ENCODE data around the gene SNX15.

SNX15 gene

DNA sequence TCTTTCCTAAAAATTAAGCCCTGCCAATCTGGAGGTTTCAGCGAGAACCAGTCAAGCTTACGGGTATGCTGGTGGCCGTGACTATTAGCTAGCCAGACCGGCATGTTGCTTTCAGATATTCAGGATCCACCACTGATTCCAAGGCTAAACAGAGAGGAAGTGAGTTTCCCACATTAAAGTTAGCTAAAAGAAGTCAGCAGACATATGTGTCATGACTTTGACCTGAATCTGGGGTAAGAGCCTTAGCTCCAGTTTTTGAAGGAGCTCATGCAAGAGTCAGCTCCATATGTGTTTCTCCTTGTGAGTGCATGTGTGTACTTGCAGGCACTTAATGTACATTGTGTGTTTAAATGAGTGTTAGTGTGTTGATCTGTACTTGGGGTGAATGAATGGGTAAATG is 58.2 kb downstream of the SNX15 start:
- H3K4me1 ChIP-seq (ENCODE audit: insufficient read depth, low read length, severe bottlenecking): peaks cover 43% of the 10 kb centered on the region
- H3K9ac ChIP-seq (ENCODE audit: low read length): no peak overlapping the region; the same call in 1 of the 2 replicates

DNA sequence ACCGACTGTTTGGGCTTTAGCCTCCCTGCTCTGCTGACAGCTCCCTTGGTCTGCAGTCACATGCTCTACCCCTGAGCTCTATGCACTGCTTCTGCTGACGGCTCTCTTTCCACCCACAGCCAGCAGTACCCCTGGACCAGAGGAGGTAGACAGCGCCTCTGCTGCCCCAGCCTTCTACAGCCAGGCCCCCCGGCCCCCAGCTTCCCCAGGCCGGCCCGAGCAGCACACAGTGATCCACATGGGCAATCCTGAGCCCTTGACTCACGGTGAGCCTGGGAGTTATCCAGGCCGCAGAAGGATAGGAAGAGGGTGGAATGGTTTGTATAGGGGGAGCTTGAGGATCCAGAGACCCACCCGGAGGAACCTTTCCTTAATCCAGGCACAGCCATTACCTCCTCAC is 59.6 kb downstream of the SNX15 start:
- no peak overlapping the region for H3K4me3 ChIP-seq (ENCODE audit: low read depth, low read length, poor library complexity, severe bottlenecking)
- H3K9ac ChIP-seq (ENCODE audit: low read length): no peak overlapping the region
- no peaks in the 10 kb centered on the region for H3K9me2 ChIP-seq (ENCODE audit: low read depth, low read length)
- no peak overlapping the region for H3K27ac ChIP-seq (ENCODE audit: low read depth, low read length, poor library complexity, severe bottlenecking)
- no peak overlapping the region for H3K4me2 ChIP-seq (ENCODE audit: low read length)
- no peaks in the 10 kb centered on the region for H3K27me3 ChIP-seq (ENCODE audit: insufficient read depth, low read length)
- no peaks in the 10 kb centered on the region for H3F3A ChIP-seq (ENCODE audit: insufficient read depth, low read length)
- no peaks in the 10 kb centered on the region for H4K20me1 ChIP-seq (ENCODE audit: insufficient read depth, low read length)
- TF ChIP-seq EZH2 (IDR thresholded peaks at IDR 0.05; ENCODE audit: borderline replicate concordance, low read length): no peak
- TF ChIP-seq, protein P1, sequence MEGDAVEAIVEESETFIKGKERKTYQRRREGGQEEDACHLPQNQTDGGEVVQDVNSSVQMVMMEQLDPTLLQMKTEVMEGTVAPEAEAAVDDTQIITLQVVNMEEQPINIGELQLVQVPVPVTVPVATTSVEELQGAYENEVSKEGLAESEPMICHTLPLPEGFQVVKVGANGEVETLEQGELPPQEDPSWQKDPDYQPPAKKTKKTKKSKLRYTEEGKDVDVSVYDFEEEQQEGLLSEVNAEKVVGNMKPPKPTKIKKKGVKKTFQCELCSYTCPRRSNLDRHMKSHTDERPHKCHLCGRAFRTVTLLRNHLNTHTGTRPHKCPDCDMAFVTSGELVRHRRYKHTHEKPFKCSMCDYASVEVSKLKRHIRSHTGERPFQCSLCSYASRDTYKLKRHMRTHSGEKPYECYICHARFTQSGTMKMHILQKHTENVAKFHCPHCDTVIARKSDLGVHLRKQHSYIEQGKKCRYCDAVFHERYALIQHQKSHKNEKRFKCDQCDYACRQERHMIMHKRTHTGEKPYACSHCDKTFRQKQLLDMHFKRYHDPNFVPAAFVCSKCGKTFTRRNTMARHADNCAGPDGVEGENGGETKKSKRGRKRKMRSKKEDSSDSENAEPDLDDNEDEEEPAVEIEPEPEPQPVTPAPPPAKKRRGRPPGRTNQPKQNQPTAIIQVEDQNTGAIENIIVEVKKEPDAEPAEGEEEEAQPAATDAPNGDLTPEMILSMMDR (IDR thresholded peaks at IDR 0.05; ENCODE audit: low read length): no peak
- H2AFZ ChIP-seq (ENCODE audit: low read length): no peak overlapping the region
- H3K9me3 ChIP-seq (ENCODE audit: low read length): no peaks in the 10 kb centered on the region
- H3K4me1 ChIP-seq (ENCODE audit: insufficient read depth, low read length, severe bottlenecking): peaks cover 46% of the 10 kb centered on the region
- H3K79me2 ChIP-seq (ENCODE audit: insufficient read depth, low read length): peaks cover 17% of the 10 kb centered on the region
- peaks cover 45% of the 10 kb centered on the region; the same call in 1 of the 2 replicates for H3K36me3 ChIP-seq (ENCODE audit: insufficient read depth, low read length)

More for the DNA sequence above, 58.2 kb downstream of the SNX15 start:
- Histone ChIP-seq H4K20me1 (ENCODE audit: insufficient read depth, low read length) (no peaks in the 10 kb centered on the region), H2AFZ (ENCODE audit: low read length) (no peak overlapping the region), H3K9me3 (ENCODE audit: low read length) (no peaks in the 10 kb centered on the region), H3K4me3 (ENCODE audit: low read depth, low read length, poor library complexity, severe bottlenecking) (no peak overlapping the region), H3K27ac (ENCODE audit: low read depth, low read length, poor library complexity, severe bottlenecking) (no peak overlapping the region), H3K36me3 (ENCODE audit: insufficient read depth, low read length) (peaks cover 58% of the 10 kb centered on the region), H3K27me3 (ENCODE audit: insufficient read depth, low read length) (no peaks in the 10 kb centered on the region), H3K9me2 (ENCODE audit: low read depth, low read length) (no peaks in the 10 kb centered on the region), H3F3A (ENCODE audit: insufficient read depth, low read length) (no peaks in the 10 kb centered on the region), H3K79me2 (ENCODE audit: insufficient read depth, low read length) (peaks cover 18% of the 10 kb centered on the region), H3K4me2 (ENCODE audit: low read length) (no peak overlapping the region)
- no peak for TF ChIP-seq EZH2 (IDR thresholded peaks at IDR 0.05; ENCODE audit: borderline replicate concordance, low read length)
- TF ChIP-seq, protein P1 (IDR thresholded peaks at IDR 0.05; ENCODE audit: low read length): no peak

DNA sequence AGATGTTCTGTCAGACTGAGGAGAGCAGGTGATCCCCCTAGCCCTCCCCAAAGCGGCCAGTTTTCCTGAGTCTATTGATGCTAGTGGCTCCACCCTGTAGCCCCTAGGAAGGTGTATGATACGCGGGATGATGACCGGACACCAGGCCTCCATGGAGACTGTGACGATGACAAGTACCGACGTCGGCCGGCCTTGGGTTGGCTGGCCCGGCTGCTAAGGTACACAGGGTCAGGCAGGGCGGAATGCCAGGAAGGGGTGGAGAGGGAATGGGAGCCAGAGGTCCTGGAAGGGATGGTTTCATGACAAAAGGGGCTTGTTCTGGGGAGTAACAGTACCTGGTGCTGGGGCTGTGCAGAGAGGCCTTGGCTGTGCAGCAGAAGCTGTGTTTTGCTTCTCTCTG is 60.0 kb downstream of the SNX15 start:
- Histone ChIP-seq H3K9me3 (ENCODE audit: low read length) (no peaks in the 10 kb centered on the region), H3K9ac (ENCODE audit: low read length) (no peak overlapping the region), H3K27ac (ENCODE audit: low read depth, low read length, poor library complexity, severe bottlenecking) (no peak overlapping the region), H3K4me3 (ENCODE audit: low read depth, low read length, poor library complexity, severe bottlenecking) (no peak overlapping the region), H3K36me3 (ENCODE audit: insufficient read depth, low read length) (peaks cover 41% of the 10 kb centered on the region; the same call in 1 of the 2 replicates), H3K79me2 (ENCODE audit: insufficient read depth, low read length) (peaks cover 13% of the 10 kb centered on the region), H3K4me1 (ENCODE audit: insufficient read depth, low read length, severe bottlenecking) (peaks cover 46% of the 10 kb centered on the region), H4K20me1 (ENCODE audit: insufficient read depth, low read length) (no peaks in the 10 kb centered on the region), H3F3A (ENCODE audit: insufficient read depth, low read length) (no peaks in the 10 kb centered on the region), H3K4me2 (ENCODE audit: low read length) (no peak overlapping the region), H3K27me3 (ENCODE audit: insufficient read depth, low read length) (no peaks in the 10 kb centered on the region), H2AFZ (ENCODE audit: low read length) (no peak overlapping the region), H3K9me2 (ENCODE audit: low read depth, low read length) (no peaks in the 10 kb centered on the region)
- TF ChIP-seq EZH2 (IDR thresholded peaks at IDR 0.05; ENCODE audit: borderline replicate concordance, low read length): no peak
- TF ChIP-seq, protein P1 (IDR thresholded peaks at IDR 0.05; ENCODE audit: low read length): no peak

Measured in OCI-LY1 (cell line).